Limb (tissue), 2 donors: ENCODE results near the gene FGB.
"Not testable (repeated sequence)": the region's sequence is repeated elsewhere in the genome, so short reads cannot be mapped to it uniquely, and the experiment has no call there.

Experiments
- DNase-seq, 2 donors: peaks; one replicate each; pipeline ENCODE4 v3.0.0-alpha.2; 2016; ENCODE audit errors: extremely low spot score in 2 of 2

The FGB gene

DNA sequence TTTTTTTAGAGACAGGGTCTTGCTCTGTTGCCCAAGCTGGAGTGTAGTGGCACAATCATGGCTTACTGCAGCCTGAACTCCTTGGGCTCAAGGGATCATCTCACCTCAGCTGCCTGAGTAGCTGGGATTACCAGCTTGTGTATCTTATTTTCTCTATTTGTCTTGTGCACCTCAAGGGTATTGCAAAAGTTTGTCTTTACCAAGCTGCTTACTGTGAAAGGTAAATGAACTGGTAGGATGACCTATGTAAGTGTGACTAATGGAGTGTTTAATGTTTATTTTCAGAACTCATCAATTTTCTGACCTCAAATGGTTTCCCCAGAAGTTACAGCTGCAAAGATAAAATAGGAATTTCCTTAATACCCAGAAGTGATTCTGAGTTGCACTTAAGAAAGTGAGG is 33.0 kb downstream of the FGB start:
- no peak for DNase-seq

GRCh38 chr4:154597281-154597680 is 34.5 kb downstream of the FGB start:
- DNase-seq: not testable (repeated sequence)

- DNase-seq: no peak
Measured at GRCh38 chr4:154597798-154598774, 35.3 kb downstream of the FGB start.

DNA sequence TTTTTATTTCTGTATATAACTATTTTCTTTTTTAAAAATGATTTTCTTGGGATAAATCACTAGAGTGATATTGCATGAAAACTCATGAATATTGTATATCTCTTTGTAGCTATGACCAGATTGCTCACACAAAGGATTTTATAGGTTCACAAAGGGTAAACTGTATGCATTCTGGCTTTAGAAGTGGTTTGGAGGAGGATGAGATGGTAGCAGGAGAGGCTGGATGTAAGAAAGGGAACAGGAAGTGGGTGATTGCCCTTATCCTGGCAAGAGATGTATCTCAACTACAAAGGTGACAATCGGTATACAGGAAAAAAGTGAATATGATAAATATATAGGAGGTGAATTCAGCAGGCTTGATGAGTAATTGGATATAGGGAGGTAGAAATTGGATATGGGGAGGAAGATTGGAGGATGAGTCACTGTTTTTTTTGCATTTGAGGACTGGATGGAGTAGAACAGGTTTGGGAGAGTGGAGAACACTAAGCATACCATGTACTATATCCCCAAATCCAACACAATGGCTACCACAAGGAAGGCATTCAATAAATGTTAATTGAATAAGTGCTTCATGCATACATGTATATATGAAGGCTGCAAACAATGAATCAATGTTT is 39.7 kb downstream of the FGB start:
- DNase-seq: no peak

- DNase-seq: no peak
Measured at GRCh38 chr4:154603033-154603943, 40.5 kb downstream of the FGB start.

DNA sequence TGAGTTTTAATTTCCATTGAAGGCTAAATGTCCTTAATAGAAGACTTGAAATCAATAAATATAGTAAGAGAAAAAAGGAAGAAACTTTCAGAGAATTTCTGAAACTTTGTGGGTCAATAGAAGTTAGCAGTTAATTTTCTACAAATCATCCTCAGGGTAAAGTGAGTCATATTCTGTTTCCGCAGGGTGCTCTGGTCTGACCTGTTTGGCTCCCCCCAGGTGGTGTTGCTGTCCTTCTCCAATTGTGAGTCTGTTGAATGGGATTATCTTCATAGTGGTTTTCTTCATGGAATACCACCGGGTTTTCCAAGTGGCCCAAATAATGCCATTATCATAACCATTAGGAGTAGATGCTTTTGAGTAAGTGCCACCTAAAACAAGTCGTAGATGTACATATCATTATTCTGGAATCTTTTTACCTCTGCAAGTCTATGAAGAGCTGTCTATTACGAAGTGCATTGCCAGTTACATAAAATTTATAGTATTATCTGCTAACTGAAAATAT is 41.9 kb downstream of the FGB start:
- no peak for DNase-seq

DNA sequence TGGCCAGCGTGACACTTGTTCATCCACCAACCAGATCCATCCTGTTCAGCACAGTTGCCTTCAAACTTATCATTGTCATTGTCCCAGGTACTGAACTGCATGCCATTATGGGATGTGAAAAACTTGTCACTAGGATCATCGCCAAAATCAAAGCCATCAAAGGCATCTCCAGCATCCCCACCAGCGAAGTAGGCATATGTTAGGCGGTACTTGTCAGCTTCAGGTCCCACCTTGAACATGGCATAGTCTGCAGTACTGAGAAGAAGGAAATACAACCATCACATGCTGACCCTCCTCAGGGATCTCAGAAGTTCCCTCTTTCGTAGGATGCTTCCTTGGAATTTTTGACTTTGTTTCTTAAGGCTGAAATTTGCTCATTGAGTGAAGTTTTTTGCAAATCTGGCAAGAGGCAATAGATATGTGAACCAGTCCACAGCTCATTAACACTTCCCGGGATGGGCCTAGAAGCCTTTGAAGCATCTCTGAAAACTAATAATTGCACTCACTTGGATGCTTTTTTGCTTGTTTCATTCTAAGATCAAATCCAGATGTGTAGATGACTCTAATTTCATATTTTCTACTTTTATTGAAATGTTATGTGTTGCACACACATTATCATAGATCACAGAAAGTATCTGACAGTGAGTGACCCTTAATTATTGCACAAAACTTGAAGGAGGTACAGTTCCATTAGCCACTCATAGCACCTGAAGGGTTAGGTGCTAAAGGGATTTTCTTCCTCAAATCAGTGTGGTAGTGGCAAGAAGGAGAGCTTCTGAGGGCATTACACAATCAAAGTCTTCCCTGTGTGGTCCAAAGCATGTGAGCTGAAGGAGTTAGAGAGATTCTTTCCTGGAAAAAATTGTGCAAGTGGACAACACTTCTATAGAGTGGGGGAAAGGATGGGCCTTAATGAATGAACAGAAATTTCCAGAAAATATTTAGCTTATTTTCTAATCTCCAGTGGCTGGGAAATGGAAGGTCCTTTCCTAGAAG is 44.2 kb downstream of the FGB start:
- no peak for DNase-seq

DNA sequence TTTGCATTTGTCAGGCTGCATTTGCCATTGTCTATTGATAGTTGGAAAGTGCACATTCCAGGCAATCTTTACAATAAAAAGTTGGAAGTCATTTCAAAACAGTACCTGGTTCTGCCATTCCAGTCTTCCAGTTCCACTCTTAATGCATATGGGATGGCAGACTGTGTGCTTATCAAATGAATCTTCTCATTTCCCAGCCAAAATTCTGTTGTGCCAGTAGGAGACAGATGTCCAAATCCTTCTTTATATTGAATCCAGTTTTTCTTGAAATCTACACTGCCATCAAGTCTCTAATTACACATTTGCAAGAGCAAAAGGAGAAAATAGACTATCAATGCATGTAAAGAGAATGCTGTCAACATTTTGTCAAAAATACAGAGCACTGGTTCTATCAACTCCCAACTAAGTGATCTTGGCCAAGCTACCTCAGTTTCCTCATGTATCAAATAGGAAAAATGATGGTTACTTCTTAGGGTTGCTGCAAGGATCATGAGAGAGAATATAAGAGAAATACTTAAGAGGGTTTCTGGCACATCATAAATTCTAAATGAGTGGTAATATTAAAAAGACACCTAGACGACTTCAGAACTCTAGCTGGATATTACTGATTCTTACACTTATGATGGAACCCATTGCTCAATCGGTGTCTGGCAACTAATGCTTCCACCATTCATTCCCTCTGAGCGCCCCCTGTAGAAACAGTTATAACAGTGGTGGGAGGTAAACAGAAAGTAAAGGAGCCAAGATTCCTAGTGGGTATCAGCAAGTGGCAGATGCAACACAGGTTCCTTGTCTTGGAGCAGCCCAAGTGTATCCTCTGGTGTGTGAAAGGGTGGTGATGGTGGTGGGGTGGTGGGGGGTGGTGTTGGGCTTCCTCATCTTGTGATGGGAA is 45.8 kb downstream of the FGB start:
- DNase-seq: no peak

DNA sequence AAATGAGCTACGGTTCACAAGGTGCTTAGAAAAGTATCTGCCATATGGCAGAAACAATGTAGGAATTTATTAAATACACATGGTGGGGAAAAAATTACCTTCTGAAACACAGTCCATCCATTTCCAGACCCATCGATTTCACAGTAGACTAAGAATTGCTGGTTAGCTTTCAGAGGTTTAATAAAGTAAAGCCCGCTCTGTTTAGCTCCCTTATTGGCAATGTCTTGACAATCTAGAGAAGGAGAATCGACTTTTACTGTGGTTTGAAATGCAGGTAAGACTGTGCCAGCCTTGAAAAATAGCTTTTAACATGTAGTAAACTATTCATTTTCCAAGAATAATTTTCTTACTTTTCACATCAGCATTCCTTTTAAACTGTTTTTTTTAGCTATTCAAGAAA is 46.7 kb downstream of the FGB start:
- no peak for DNase-seq

GRCh38 chr4:154610582-154610981 is 47.8 kb downstream of the FGB start:
- DNase-seq: no peak

DNA sequence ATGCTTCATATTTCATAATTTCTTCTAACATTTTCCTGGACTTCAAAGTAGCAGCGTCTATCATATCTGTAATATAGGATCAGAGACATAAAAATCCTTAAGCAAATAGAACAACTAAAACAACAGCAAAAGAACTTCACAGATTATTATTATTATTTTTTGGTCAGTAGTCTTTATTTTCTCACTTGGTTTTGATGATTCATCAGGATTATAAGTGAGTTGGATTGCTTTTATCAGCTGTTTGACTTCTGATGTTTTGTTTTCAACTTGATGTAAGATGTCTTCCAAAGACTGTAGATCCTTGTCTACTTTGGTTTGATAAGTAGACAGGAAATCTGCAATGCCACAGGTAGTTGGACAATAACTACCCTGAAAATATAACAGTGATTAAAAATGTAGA is 49.0 kb downstream of the FGB start:
- DNase-seq: no peak

DNA sequence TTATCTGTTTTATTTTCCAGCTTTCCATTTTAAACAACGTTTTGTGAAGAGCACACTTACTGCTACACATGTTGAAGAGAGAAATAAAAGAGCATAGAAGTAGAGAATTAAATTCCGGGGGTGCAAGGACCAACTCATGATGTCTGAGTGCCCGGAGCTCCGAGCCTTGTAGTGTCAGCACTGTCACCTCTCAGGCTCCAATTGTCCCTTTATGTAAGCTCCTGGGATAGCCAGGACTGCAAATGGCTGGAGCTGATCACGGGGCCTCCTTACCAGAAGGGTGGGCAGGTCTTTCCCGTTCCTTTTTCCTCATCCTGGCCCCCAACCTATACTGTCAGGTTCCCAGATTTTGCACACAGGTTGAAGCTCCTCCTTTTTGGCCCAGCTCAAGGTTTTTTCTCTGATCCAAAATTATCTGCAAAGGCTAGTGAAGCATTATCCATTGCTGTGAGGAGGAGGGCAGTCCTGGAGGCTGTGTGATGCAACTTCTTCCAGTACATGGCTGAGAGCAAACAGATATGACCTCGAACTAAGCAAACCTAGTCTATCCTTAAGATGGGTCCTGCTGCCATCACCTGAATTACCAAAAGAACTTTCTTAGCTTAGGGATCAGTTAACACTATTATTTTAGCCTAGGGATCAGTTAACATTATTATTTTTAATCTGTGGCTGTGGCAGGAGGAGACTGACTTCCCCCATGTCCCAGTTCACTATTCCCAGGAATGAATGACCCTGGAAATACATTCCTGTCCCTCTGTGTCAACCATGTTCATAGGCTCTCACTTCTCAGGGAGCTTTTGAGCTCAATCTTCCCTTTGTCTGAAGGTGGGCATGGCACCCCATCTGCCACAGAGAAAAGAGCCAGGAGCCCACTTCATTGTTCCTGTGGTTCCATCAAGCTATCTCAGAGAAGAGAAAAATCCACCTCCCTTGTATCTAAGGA is 49.9 kb downstream of the FGB start, which contains the start of gene FGG:
Gene FGG (minus strand): TSS at position 185 of the 943 bp plus-strand sequence. CDS start 47 bp downstream, at position 138.
- DNase-seq: no peak

DNA sequence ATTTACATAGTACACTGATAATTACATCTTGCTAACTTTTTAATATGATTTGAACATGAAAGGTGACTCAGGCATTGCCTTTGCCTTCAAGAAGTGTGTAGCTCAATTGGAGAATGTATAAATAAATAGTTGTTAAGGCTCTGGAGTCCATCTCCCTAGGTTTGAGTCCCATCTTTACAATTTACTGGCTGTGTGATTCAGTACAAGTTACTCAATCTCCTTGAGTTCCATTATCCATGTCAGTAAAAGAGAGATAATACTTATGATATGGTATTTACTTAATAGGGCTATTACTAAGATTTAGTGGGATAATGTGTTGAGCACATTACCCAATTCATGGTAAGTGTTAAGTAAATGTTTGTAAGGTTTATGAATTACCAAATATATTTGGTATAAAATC is 51.5 kb downstream of the FGB start:
- DNase-seq: no peak

DNA sequence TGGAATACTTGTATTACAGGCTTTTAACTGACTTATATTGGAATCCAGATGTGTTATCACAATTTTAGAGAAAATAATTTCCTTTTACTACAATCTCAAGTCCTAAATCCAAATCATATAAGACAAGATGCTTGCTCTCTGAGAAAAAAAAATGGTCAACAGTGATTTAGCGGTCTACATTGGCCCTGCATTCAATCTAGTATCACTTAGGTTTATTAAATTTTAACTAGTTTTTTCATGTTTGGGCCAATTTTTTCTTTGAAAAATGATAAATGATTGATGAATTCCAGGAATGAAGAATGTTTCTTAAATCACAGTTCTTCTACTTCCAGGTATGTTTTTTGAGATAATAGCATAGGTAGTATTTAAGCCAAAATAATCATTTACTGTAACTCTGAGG is 52.4 kb downstream of the FGB start:
- no peak for DNase-seq

DNA sequence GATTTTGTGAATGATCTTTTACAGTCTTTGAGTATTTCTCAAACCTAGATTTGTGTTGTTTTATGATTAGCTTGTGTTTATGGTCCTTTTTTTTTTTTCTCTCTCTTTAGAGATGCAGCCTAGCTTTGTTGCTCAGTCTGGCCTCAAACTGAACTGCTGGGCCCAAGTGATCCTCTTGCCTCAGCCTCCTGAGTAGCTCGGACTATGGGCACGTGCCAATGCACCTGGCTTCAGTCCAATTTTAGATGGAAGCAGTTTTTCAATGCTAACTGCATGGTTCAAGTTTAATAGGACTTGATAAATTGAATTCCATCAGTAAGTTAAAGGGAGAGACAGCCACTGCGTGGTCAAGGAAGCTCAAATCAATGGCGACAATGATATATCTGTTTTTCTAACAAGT is 53.5 kb downstream of the FGB start:
- DNase-seq: no peak

DNA sequence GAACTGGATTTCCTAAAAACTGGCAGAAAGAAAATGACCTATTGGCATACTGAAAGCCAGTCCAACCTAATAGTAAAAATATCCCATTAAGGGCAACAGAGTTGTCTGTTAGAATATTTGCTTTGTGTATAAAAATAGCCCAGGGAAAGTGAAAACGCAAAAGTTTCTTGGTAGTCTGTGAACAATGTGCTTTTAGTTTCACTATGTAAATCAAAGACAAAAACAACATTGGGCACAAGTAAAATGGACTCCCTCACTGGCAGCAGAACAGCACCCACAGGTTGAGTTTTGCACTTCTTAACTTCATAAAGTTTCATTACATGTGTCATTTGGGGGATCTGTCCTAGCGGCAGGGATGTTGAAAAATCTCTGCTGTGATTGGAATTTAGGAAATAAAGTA is 53.9 kb downstream of the FGB start:
- DNase-seq: no peak

- DNase-seq: no peak
Measured at GRCh38 chr4:154617820-154618317, 55.1 kb downstream of the FGB start.
